Heart left ventricle (tissue), 13 donors: ENCODE measurements around the gene CACNA1S.

Experiments used
- POLR2A ChIP-seq, 2 donors: fragments of 450-650 bp; IDR thresholded peaks; one replicate each; pipeline ENCODE4 v1.6.1; 2017; ENCODE audit warnings: antibody characterized with exemption in 2 of 2, mild to moderate bottlenecking in 2 of 2, moderate library complexity in 2 of 2
- TF ChIP-seq, protein P1 (sequence below), 12 donors: fragments of 200-600 bp; sonication (generic) in 4 of 12; IDR thresholded peaks; one replicate each; pipeline versions ENCODE4 v1.5.0 to v1.8.0; 2018 to 2022; ENCODE audit warnings: antibody characterized with exemption in 12 of 12, mild to moderate bottlenecking in 5 of 12
- donor health status: ischemic (EF 13 %, LVEDD 7.1; RV severe dilation, severe dysfunction).
- donor health status: DM: no; HTN: yes; CAD: no.
- donor health status: DM: no; HTN: no; CAD: no.
- donor health status: ischemic (EF 25% LVEDD 6.9; RV normal size, moderate dysfunction).
- donor health status: ischemic (EF 25% LVEDD 5.7; RV mildly dilated, moderate dysfunction).
- donor health status: ischemic (EF 35%, LVEDD 5.7; RV mildly dilated, moderate dysfunction).
- donor health status: nonischemic (EF 11% LVEDD 7.7; RV severe dilation, severe dysfunction).
- donor health status: DM: yes; HTN: yes; CAD: no.
- donor health status: PGD.
- donor health status: ischemic (EF 29% LVEDD 5.4; RV normal size, mild dysfunction).
- donor health status: nonischemic (EF 23%, LVEDD 6.1; RV moderate dilation, normal function).

DNA sequence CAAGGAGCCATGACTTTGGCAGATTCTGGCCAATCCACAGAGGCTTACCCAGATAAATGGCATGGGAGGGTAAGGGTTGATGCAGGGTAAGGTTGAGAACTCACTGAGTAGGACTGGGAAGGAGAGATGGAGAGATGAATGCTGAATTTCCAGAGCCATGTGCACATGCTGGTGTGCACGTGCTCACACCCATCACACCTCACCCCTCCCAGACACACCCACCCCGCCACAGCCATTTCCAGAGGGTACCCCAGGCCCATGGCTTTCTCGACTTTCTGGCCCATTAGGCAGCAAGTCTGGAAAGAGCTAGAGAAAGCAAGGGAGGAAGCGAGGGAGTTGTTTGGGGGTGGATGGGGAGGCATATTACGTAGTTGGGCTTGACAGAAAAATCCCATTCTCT lies 1.6 kb downstream of the CACNA1S start:
- TF ChIP-seq, protein P1, sequence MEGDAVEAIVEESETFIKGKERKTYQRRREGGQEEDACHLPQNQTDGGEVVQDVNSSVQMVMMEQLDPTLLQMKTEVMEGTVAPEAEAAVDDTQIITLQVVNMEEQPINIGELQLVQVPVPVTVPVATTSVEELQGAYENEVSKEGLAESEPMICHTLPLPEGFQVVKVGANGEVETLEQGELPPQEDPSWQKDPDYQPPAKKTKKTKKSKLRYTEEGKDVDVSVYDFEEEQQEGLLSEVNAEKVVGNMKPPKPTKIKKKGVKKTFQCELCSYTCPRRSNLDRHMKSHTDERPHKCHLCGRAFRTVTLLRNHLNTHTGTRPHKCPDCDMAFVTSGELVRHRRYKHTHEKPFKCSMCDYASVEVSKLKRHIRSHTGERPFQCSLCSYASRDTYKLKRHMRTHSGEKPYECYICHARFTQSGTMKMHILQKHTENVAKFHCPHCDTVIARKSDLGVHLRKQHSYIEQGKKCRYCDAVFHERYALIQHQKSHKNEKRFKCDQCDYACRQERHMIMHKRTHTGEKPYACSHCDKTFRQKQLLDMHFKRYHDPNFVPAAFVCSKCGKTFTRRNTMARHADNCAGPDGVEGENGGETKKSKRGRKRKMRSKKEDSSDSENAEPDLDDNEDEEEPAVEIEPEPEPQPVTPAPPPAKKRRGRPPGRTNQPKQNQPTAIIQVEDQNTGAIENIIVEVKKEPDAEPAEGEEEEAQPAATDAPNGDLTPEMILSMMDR (IDR thresholded peaks at IDR 0.05), result no peak
- TF ChIP-seq POLR2A (IDR thresholded peaks at IDR 0.05), result no peak
